NOMO-1 treated with DMSO at 0.1 percent for 48 hours (cell line): ENCODE data around the gene LOXHD1.

Source experiments
- DNase-seq: peaks from one replicate; lab custom pipeline; 2025; ENCODE audit not compliant: unreplicated experiment; lab: John Stamatoyannopoulos, UW

LOXHD1 gene

DNA sequence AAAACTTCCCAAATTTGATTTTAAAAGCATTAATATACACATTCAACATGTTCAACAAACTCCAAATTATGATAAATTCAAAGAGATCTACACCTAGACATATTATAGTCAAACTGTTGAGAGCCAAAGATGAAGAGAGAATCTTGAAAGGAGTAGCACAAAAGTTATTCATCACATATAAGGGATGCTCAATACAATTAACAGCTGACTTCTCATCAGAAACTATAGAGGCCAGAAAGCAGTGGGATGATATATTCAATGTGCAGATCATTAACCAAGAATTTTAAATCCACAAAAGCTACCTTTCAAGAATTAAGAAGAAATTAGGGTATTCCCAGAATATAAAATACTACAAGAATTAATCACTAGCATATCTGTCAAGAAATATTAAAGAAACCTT is 75.4 kb downstream of the LOXHD1 start:
- DNase-seq = no peak

DNA sequence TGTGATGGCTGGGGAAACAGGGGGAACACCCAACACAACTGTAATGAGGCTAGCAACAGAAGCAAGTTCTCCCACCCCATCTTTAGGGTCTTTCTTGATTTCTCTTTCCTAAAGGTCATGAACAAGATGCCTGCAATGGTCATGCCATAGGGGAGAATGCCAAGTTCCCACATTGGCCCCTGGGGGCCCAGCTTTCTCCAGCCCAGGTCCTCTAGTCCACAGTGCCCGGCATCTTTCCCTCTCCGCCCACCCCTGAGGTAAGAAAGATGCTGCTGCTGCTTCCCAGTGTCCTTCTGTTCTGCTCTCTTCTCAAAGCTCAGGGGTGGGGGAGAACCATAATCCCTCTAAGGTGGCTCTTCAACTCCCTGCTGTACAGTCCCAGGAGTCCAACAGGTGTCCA is 78.0 kb downstream of the LOXHD1 start:
- DNase-seq = no peak

DNA sequence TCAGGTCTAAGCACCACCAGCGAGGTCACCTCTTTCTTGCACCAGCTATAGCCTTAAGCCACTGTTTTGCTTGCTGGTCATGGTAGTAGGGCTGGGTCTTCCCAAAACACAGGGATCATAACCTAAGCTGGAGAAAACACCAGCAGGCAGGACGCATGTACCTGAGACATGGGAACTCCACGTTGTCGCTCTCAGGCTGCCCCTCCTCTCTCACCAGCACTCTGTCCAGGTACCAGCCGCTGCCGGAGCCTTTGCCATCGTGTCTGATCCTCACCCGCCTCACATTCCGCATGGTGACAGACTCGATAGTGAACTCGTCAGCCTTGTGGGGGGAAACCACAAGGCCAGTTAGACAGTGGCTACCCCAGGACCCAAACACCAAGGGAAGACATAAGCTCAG is 79.5 kb downstream of the LOXHD1 start:
- DNase-seq = no peak

DNA sequence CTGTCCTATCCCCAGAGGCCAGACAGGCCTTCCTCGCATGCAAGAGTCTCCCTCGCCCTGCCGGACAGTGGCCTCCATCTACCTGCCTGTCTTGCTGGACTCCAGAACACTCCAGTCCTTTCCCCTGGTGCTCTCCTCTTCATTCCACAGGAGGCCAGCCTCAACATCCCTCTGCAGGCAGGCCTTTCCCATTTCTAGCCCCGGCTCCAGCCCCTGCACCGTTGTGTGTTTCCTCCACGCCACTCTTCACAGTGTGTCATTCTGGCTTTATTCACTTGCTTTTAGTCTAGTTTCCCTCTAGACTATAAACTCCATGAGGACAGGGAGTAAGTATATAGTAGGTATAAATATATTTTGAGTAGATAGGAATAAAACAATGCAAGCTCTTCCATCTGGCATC is 81.2 kb downstream of the LOXHD1 start:
- no peak for DNase-seq

DNA sequence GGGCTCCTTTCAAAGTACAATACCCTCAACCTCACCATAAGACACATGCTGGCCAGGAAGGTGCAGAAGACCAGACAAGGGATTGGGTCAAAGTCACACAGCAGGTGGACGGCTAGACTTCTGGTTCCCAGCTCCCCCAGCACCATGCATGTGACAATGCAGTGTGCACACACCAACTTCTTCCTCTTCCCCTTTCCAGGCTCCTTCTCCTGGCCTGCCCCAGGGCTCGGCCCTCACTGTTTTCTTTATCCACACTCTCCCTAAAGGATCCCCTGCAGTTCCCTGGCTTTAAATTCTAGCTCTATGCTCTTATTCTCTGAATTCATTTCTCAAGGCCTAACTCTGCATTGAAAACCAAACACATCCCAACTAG is 82.3 kb downstream of the LOXHD1 start:
- no peak for DNase-seq

DNA sequence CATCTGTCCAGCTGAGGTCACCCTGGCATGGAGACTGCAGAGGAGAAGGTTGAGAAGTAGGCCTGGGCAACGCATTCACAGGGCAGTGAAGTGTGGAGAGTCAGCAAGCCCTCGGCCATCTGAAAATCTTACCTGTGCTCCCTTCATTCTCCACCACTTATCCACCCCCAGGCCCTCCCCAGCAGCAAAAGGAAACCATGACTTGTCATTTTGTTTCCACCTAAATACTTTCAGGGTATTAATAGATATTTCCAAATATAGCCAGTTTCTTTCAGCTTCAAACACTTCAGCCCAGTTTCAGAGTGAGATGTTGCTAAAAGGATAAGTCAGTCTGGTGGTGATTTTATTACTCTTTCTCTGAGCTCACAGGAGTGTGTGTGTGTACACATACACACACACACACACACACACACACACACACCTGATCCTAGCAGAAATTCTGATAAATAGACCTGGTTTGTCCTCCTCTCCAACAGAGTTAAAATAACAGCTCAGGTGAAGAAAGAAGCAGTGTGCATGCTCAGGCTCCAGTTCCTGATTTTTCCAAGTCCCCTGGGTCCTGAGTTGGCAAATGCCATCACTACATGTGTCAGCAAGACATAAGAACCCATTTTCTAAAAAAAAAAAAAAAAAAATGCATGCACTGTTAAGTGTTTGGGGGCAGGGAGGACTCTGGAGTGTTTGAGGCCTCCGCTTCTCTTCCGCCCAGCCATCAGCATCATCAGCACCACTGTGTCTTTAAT is 82.8 kb downstream of the LOXHD1 start:
- DNase-seq = no peak

DNA sequence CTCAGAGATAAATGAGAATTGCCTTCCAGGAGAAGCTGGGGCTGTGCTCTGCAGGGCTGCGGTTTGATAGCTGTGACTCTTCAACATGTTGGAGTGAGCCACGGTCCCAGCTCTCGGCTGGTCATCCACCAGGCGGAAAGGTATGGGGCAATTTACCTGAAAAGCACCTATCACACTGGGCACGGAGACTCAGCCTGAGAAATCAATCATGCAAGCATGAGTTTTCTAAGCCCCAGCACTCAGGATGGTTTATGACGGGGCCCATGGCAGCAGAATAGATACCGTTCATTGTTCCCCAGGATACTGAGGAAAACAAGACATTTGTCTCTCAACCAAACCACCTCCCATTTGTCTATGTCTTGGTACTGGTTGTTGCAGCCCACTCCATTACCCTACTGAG is 83.9 kb downstream of the LOXHD1 start:
- no peak for DNase-seq

DNA sequence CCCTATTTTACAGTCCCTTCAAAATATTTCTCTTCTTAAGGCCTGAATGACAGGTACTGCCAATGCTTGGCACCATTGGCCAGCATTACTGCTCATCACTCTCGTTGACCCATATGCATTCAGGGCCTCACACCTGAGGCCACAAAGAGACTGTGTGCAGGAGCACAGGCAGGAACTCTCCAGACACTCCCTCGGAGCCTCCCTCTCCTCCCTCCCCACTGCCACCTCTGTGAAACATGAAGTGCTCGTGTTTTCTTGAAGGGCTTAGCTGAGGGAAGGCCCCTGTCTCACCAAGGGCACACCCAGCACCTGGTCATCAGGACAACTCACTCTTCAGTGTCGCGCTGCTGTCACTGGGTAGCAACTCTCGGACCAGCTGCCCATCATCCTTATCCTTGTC is 85.3 kb downstream of the LOXHD1 start:
- DNase-seq = no peak

DNA sequence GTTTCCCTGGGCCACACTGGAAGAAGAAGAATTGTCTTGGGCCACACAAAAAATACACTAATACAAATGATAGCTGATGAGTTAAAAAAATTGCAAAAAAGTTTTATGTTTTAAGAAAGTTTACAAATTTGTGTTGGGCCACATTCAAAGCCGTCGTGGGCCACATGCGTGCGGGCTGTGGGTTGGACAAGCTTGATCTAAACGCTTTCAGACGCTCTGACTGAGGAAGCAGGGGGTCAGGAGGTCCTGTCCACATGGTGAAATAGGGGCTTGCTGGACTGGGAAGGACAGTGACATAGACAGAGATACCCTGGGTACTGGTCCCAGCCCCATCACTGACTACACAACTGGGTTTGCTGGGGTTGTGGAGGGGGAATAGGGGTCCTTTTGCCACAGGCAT is 86.4 kb downstream of the LOXHD1 start:
- no peak for DNase-seq

DNA sequence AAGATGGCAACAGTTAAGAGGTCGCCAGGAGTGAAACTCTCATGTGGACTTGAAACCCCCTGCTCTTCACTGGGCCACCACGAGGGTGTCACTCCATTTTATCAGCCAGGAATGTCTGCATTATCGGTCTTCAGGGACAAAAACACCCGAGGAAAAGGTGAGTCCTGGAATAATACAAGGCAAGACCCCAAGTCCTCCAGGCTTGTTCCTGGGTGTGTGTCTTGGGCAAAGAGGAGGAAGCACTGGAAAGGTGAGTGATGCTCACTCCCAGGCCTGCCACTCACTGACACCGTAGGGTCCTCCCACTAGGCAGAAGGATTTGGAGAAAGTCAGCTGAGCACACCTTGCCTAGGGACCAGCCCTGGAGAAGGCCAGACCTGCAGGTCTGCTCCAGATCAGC is 86.9 kb downstream of the LOXHD1 start:
- no peak for DNase-seq

DNA sequence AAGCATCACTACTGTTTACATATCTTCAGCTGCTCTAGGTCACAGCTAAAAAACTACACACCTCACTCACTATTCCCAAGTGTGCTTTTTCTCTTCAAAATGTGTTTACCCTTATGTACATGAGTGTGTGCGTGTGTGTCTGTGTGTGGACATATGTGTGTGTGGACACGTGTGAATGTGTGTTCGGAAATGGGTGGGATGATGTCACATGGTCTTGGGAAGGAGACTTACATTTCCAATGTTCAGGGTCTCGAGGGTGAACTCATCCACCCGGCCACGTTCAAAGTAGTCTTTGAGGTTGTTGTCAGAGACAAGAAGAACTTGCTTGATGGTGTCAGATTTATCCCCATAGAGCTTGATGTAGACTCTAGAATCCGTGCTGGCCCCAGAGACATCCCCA is 87.8 kb downstream of the LOXHD1 start:
- no peak for DNase-seq

DNA sequence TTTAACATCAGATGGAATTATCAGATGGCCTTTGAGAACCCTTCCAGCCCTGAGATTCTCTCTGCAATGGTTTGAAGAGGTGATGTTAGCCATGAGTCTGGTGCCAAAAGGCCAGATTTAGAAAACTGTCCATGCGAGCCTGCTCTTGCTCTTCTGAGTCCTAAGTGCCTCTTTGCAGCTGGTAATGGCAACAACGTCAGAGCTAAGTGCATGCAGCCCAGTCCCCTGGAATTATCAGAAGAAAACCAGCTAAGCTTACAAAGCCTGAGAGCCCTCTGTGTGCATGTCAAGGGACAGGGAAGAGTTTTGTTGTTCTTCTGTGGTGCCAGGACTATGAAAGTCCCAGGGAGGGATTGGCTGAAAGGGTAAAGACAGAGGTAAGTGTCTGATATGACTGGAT is 89.8 kb downstream of the LOXHD1 start:
- no peak for DNase-seq

DNA sequence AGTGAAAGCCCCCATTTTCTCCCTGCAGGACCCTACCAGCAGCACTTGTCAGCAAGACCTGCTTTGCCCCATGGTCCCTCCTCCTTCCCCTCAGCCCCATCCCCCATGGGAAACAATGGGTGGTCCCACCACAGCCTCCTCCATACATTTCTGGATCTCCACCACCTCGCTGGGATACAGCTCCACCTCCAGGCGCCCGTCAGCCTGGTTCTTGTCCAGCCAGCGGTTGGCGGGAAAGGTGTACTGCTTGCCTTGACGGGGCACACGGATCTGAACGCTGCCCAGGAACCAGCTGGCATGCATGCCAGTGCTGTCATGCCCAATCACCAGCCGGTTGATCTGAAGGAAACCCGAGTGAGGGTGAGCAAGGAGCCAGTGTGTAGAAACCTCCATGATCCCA is 90.9 kb downstream of the LOXHD1 start:
- DNase-seq = no peak

DNA sequence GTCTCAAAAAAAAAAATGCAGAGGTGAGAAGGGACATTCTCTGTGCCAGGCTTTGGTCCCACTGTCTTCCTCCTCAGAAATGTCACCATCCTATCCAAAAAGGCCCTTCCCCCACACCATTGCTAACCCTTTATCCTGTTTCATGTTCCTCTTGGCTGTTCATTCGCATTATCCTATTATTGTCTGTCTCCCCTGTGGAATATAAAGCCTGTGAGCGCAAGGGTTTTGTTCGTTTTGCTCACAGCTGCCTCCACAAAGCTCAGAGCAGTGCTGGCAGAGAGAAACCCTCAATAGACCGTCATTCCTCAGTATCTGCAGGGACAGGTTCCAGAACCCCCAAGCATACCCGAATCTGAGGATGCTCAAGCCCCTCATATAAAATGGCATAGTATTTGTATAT is 91.8 kb downstream of the LOXHD1 start:
- no peak for DNase-seq

DNA sequence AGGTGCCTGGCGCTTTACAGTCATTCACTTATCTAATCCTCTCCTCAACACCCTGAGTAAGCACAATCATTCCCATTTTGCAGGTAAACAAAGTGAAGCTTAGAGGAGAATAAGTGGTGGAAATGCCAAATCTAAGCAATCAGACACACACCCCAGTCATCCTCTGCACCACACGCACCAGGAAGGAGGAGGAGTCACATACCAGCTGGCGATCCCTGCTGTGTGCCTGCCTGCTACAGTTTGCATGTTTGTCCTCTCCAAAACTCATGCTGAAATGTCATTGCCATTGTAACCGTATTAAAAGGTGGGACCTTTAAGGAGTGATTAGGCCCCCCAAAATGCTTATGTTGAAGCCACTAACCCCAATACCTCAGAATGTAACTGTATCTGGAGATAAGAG is 93.7 kb downstream of the LOXHD1 start:
- DNase-seq = no peak

DNA sequence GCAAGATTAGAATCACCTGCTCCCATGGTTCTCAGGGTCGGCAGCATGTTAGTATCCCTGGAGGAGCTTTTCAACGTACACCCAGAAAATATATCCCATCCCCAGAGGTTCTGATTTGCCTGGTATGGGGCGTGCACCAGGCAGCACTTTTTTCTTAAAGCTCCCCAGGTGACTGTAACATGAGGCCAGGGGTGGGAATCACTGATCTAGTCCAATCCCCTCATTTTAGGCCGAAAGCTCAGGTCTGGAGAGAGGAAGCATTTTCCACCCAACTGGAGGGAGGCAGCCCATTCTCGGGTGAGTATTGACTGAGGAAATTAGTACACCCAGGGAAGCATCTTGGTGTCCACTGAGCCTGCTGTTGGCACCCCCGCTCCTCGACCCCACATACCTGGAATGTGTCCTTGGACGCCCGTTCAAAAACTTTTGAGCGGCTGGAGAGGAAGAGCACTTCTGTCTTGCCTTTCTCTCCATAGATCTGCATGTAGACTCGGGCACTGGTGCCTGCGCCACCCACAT is 94.3 kb downstream of the LOXHD1 start:
- DNase-seq = no peak

DNA sequence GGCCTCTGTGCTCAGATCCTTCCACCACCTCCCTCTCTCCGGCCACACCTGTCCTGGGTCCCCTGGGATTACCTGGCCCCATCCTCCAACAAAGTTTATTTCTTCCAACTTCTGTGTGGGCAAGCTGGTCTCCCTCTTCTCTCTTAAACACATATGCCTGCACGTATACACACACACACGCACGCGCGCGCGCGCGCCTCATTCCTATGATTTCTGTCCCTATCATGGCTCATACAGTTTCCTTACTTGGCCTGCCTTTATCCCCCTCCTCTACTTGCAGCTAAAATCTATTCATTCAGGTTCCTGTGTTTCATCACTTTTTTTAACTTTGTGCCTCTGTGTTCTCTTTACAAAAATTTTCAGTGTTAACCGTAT is 96.4 kb downstream of the LOXHD1 start:
- DNase-seq = no peak

DNA sequence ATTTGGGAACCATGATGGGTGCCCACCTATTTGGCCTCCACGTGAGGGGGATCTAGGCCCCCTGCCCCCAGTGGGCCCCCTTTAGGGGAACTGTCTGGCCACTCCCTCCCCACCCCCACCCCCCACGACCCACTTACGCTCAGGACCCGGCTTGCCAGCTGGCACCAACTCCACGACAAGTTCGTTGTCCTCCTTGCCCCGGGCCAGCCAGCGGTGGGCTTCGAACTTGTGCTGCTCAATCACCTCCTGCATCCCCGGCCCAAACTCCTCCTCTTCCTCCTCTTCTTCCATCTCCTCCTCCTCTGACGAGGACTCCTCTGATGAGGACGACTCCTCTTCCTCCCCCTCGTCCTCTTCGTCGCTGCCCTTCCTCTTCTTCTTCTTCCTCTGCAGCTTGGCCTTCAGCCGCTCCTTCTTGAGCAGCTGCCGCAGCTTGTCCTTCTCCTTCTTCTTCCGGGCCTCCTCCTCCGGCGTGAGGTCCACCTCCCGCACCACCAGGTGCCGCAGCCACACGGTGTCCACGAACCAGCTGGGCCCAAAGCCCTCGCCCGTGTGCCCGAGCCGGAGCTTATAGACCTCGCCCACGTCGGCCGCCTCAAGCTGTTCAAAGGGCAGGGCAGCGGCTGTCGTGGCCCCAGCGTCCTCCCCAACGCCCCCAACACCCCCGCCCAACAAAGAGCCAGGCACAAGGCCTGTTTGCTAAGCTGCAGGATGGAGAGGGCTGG is 96.9 kb downstream of the LOXHD1 start:
- no peak for DNase-seq

DNA sequence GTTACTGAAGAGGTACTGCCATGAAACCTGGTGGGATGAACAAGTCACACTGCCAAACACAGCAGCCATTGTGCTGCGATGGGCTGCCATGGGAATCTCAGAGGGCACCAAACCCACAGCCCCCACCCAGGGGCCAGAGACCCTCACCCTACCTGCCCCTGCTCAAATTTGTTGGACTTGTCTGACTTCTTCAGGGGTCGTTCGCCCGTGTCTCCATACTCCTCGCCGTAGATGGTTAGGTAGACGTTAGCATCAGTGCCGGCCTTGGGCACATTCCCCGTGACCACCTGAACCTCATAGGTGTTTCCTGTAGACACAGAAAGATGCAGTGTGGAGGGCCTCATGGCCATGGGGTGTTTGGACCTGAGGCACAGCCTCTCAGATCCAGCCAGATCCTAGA is 97.7 kb downstream of the LOXHD1 start:
- DNase-seq = no peak

DNA sequence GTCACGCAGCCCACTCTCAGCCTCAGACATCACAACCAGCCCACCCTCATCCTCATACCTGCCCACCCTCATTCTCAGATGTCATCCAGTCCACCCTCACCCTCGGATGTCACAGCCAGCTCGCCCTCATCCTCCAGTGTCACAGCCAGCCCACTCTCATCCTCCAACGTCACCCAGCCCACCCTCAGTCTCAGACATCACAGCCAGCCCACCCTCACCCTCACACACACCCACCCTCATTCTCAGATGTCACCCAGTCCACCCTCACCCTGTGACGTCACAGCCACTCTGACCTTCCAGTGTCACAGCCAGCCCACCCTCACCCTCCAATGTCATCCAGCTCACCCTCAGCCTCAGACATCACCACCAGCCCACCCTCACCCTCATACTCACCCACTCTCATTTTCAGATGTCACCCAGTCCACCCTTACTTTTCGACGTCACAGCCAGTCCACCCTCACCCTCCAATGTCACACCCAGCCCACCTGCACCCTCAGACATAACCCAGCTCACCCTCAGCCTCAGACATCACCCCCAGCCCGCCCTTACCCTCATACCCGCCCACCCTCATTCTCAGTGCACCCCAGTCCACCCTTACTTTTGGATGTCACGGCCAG is 100.3 kb downstream of the LOXHD1 start:
- DNase-seq = no peak

DNA sequence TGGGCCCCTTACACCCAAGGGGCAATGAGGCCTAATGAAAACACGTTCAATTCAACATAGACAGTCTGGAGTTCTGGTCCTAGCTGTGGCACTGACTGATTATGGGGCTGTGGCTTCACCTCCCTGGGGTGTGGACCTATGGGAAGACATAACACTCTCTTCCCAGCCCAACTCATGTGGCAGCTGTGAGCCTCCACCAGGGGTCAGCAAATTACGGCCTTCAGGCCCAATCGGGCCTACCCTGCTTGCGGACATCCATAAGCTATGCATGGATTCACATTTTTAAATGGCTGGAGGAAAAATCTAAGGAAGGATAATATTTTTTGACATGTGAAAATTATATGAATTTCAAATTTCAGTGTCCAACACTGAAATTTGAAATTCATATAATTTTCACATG is 101.3 kb downstream of the LOXHD1 start:
- no peak for DNase-seq

DNA sequence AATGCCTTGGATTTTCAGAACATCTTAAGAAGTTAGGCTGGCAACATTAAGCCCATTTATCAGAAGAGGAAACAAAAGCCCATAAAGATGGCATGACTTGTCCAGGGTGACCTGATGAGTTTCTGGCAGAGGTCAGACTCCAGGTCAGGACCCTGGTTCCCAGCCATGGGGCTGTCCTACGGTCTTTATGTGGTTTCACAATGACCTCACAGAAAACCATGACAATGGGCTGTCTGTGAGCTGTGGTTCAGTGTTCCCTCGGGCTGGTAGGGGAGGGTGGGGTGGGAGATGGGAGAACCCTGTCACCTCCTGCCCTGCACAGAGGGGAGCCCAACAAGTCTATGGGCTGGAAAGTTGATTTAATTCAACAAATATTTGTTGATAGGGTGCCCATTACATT is 101.8 kb downstream of the LOXHD1 start:
- no peak for DNase-seq
